ENCODE measurements around the gene PIP5K1C. TPM values are rescaled to one million over a fixed set of nuclear protein-coding genes. Genes with fewer than 3 reads are reported as not detected.
"Not testable (repeated sequence)": the region's sequence is repeated elsewhere in the genome, so short reads cannot be mapped to it uniquely, and the experiment has no call there.

The PIP5K1C gene
- total RNA-seq, 1 donor from 2014 or later, result 15.1 TPM

GRCh38 chr19:3679138-3679537, 21.1 kb downstream of the PIP5K1C start:
- FAIRE-seq (no peak), DNase-seq (ENCODE audit: low spot score in 2 of 2) (no peak)

- no peak for DNase-seq (ENCODE audit: low spot score in 2 of 2)
- no peak for FAIRE-seq
These were observed 22.1 kb downstream of the PIP5K1C start for GRCh38 chr19:3678188-3678587.

- DNase-seq (ENCODE audit: low spot score in 2 of 2) (no peak), FAIRE-seq (no peak)
These were observed 25.3 kb downstream of the PIP5K1C start for GRCh38 chr19:3674784-3675543.

- no peak for FAIRE-seq
- no peak for DNase-seq (ENCODE audit: low spot score in 2 of 2)
These were observed 26.5 kb downstream of the PIP5K1C start for GRCh38 chr19:3673506-3674439.

GRCh38 chr19:3672993-3673392, 27.3 kb downstream of the PIP5K1C start:
- no peak for DNase-seq (ENCODE audit: low spot score in 2 of 2)
- FAIRE-seq, result no peak

GRCh38 chr19:3672575-3672948, 27.7 kb downstream of the PIP5K1C start:
- FAIRE-seq (no peak), DNase-seq (ENCODE audit: low spot score in 2 of 2) (no peak)

- DNase-seq (ENCODE audit: low spot score in 2 of 2) (peak in 1 of 2 donors; percentile 67), FAIRE-seq (no peak)
These were observed 28.3 kb downstream of the PIP5K1C start for GRCh38 chr19:3671680-3672574.

- FAIRE-seq, result no peak
- peak; percentile 70 to 72 for DNase-seq (ENCODE audit: low spot score in 2 of 2)
These were observed 29.2 kb downstream of the PIP5K1C start for GRCh38 chr19:3670796-3671679.

- FAIRE-seq, result no peak
- DNase-seq (ENCODE audit: low spot score in 2 of 2), result peak in 1 of 2 donors; percentile 82
These were observed 30.1 kb downstream of the PIP5K1C start for GRCh38 chr19:3669947-3670795.

- FAIRE-seq (no peak), DNase-seq (ENCODE audit: low spot score in 2 of 2) (no peak)
These were observed 31.0 kb downstream of the PIP5K1C start for GRCh38 chr19:3669082-3669946.

- FAIRE-seq, result no peak
These were observed 31.8 kb downstream of the PIP5K1C start for GRCh38 chr19:3668331-3669081.

GRCh38 chr19:3667766-3668165, 32.5 kb downstream of the PIP5K1C start:
- DNase-seq (ENCODE audit: low spot score in 2 of 2), result no peak
- no peak for FAIRE-seq

More at GRCh38 chr19:3668331-3669081, 31.8 kb downstream of the PIP5K1C start:
- no peak for DNase-seq (ENCODE audit: low spot score in 2 of 2)

GRCh38 chr19:3667037-3667638, 33.1 kb downstream of the PIP5K1C start:
- DNase-seq (ENCODE audit: low spot score in 2 of 2) (no peak), FAIRE-seq (no peak)

GRCh38 chr19:3666545-3666856, 33.8 kb downstream of the PIP5K1C start:
- not testable (repeated sequence) for FAIRE-seq; DNase-seq (ENCODE audit: low spot score in 2 of 2)

- peak; percentile 88 to 90 for DNase-seq (ENCODE audit: low spot score in 2 of 2)
These were observed 34.4 kb downstream of the PIP5K1C start for GRCh38 chr19:3665681-3666544.

More at GRCh38 chr19:3665681-3666544, 34.4 kb downstream of the PIP5K1C start:
- FAIRE-seq, result no peak
